Glutamatergic neuron (in vitro differentiated cells): Measurements from ENCODE around the gene OR5AK2. TPM values are rescaled to one million over a fixed set of nuclear protein-coding genes. Genes with fewer than 3 reads are reported as not detected.
"Not testable (repeated sequence)": the region's sequence is repeated elsewhere in the genome, so short reads cannot be mapped to it uniquely, and the experiment has no call there.

Experiments used
- DNase-seq: peaks from one replicate; pipeline ENCODE4 v3.0.0; 2022
- H3K27ac Mint-ChIP-seq: one replicate; pipeline ENCODE4 v1.8.0; 2020; ENCODE audit warnings: mild to moderate bottlenecking, mixed read lengths, inconsistent platforms; ENCODE audit not compliant: unreplicated experiment
- H3K27me3 Mint-ChIP-seq: one replicate; pipeline ENCODE4 v1.8.0; 2020; ENCODE audit warnings: mild to moderate bottlenecking, moderate library complexity, mixed read lengths, inconsistent platforms; ENCODE audit not compliant: unreplicated experiment
- H3K36me3 Mint-ChIP-seq: one replicate; pipeline ENCODE4 v1.8.0; 2020; ENCODE audit warnings: mild to moderate bottlenecking, mixed read lengths, inconsistent platforms; ENCODE audit not compliant: unreplicated experiment
- H3K4me1 Mint-ChIP-seq: one replicate; pipeline ENCODE4 v1.8.0; 2020; ENCODE audit warnings: mild to moderate bottlenecking, low read depth, mixed read lengths, inconsistent platforms; ENCODE audit not compliant: unreplicated experiment
- H3K4me3 Mint-ChIP-seq: one replicate; pipeline ENCODE4 v1.8.0; 2020; ENCODE audit warnings: mild to moderate bottlenecking, mixed read lengths, inconsistent platforms; ENCODE audit not compliant: unreplicated experiment
- H3K9me3 Mint-ChIP-seq: one replicate; pipeline ENCODE4 v1.8.0; 2020; ENCODE audit warnings: mild to moderate bottlenecking, moderate library complexity, mixed read lengths, inconsistent platforms; ENCODE audit not compliant: unreplicated experiment
- long read RNA-seq: library from polyadenylated mRNA; unstranded; transcript quantifications from one replicate; pipeline ENCODE4 v2.0.0, GENCODE V29; 2020; ENCODE audit not compliant: unreplicated experiment
- total RNA-seq: library from RNA; stranded (reverse); fragmentation: NEBNext Ultra II Directional; extraction: Animal tissue kit (Norgen Biotek cat#: 25700); gene quantifications from one replicate; pipeline ENCODE4 v1.2.1, GENCODE V29; 2021; ENCODE audit not compliant: unreplicated experiment
- TF ChIP-seq, protein P1 (sequence below): fragments of 200-600 bp; sonication (generic); IDR thresholded peaks from one replicate; pipeline ENCODE4 v1.5.0; 2021; ENCODE audit not compliant: partially characterized antibody, unreplicated experiment

The OR5AK2 gene, protein sequence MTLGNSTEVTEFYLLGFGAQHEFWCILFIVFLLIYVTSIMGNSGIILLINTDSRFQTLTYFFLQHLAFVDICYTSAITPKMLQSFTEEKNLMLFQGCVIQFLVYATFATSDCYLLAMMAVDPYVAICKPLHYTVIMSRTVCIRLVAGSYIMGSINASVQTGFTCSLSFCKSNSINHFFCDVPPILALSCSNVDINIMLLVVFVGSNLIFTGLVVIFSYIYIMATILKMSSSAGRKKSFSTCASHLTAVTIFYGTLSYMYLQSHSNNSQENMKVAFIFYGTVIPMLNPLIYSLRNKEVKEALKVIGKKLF
- not detected for total RNA-seq
- long read RNA-seq: 0 reads

DNA sequence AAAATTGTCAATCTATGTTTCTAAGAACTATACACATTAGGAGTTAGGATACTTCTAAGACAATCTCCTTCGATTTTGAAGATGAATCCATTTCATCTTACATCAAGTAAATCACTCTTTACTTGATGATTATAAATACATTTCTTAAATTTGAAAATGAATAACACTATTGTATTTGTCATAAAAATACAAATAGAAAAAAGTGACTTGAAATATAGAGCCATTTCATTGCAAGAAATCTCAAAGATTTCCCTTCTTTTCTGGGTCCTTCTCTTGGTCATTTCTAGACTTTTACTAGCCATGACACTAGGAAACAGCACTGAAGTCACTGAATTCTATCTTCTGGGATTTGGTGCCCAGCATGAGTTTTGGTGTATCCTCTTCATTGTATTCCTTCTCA, at the start of gene OR5AK2:
Gene OR5AK2, plus strand, starts transcription at position 301 of the 400 bp plus-strand sequence. Its CDS starts 0 bp downstream, at position 301.
- TF ChIP-seq, protein P1, sequence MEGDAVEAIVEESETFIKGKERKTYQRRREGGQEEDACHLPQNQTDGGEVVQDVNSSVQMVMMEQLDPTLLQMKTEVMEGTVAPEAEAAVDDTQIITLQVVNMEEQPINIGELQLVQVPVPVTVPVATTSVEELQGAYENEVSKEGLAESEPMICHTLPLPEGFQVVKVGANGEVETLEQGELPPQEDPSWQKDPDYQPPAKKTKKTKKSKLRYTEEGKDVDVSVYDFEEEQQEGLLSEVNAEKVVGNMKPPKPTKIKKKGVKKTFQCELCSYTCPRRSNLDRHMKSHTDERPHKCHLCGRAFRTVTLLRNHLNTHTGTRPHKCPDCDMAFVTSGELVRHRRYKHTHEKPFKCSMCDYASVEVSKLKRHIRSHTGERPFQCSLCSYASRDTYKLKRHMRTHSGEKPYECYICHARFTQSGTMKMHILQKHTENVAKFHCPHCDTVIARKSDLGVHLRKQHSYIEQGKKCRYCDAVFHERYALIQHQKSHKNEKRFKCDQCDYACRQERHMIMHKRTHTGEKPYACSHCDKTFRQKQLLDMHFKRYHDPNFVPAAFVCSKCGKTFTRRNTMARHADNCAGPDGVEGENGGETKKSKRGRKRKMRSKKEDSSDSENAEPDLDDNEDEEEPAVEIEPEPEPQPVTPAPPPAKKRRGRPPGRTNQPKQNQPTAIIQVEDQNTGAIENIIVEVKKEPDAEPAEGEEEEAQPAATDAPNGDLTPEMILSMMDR: no peak
- Mint-ChIP-seq H3K4me1 (no peaks in the 10 kb centered on the region), H3K27me3 (no peaks in the 10 kb centered on the region), H3K36me3 (peaks cover under 1% of the 10 kb centered on the region), H3K4me3 (no peak within 1 kb of the TSS), H3K9me3 (peaks cover 2% of the 10 kb centered on the region), H3K27ac (no peak within 1 kb of the TSS)
- no peak for DNase-seq

DNA sequence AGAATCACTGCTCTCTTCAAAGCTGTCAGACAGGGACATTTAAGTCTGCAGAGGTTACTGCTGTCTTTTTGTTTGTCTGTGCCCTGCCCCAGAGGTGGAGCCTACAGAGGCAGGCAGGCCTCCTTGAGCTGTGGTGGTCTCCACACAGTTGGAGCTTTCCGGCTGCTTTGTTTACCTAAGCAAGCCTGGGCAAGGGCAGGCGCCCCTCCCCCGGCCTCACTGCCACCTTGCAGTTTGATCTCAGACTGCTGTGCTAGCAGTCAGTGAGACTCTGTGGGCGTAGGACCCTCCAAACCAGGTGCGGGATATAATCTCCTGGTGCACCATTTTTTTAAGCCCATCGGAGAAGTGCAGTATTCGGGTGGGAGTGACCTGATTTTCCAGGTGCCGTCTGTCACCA, 43.2 kb upstream of the OR5AK2 start:
- H3K27me3 Mint-ChIP-seq, H3K9me3 Mint-ChIP-seq, H3K36me3 Mint-ChIP-seq, H3K4me3 Mint-ChIP-seq, H3K27ac Mint-ChIP-seq, H3K4me1 Mint-ChIP-seq, DNase-seq: not testable (repeated sequence)

DNA sequence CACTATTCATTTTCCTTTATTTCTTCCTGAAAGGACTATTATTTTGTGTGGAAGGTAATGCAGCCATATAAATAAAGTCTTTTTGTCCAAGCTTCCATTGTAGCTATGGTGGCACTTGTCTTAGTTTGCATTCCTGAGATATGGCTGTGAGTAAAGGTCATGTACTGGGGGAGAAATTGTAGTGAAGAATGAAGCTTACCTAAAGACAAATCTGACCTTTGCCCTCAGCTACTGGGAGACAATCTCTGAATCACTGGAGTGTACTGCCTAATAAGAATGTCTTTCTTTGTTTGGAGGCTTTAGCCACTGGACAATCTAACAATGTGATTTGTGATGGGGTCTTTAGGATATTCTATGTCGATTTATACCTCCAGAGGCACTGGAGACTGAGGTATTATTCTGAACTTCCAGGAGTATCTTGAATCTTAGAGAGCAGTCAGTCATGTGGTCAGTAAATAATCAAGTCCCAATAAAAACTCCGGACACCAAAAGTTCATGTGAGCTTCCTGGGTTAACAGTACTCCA, 39.7 kb upstream of the OR5AK2 start:
- Mint-ChIP-seq H3K4me1 (no peaks in the 10 kb centered on the region), H3K9me3 (peaks cover 4% of the 10 kb centered on the region), H3K36me3 (no peaks in the 10 kb centered on the region), H3K4me3 (no peak overlapping the region), H3K27ac (no peak overlapping the region), H3K27me3 (no peaks in the 10 kb centered on the region)
- DNase-seq: no peak
- TF ChIP-seq, protein P1: no peak

DNA sequence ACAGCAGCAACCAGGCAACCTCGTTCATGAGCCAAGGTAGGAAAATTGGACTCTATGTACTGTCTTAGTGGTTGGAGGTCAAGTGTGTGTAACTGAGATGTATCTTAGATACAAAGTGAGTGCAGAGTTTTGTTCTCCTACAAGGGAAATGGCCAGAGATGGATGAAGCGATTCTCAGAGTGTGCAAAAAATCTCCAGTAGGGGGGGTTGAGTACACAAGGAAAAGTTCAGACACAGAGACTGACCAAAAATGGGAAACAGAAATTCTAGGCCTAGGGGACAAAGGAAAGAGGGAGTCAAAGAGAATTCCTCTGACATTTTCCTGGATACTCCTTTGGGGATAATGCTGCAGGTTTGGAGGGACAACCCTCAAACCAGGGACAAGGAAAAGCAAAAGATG, 38.2 kb upstream of the OR5AK2 start:
- no peak for DNase-seq
- TF ChIP-seq, protein P1: no peak
- Mint-ChIP-seq H3K9me3 (peaks cover 4% of the 10 kb centered on the region), H3K4me1 (no peaks in the 10 kb centered on the region), H3K4me3 (no peak overlapping the region), H3K27me3 (no peaks in the 10 kb centered on the region), H3K36me3 (no peaks in the 10 kb centered on the region), H3K27ac (no peak overlapping the region)

DNA sequence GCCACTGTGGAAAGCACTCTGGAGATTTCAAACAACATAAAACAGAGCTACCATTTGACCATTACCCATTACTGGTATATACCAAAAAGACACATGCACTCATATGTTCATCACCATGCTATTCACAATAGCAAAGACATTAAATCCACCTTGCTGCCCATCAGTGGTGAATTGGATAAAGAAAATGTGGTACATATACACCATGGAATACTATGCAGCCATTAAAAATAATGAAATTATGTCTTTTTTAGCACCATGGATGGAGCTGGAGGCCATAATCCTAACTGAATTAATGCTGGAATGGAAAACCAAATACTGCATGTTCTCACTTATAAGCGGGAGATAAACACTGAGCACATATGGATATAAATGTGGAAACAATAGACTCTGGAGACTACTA, 34.8 kb upstream of the OR5AK2 start:
- H3K4me1 Mint-ChIP-seq, H3K4me3 Mint-ChIP-seq, DNase-seq, H3K27ac Mint-ChIP-seq, H3K36me3 Mint-ChIP-seq, H3K27me3 Mint-ChIP-seq, H3K9me3 Mint-ChIP-seq: not testable (repeated sequence)

DNA sequence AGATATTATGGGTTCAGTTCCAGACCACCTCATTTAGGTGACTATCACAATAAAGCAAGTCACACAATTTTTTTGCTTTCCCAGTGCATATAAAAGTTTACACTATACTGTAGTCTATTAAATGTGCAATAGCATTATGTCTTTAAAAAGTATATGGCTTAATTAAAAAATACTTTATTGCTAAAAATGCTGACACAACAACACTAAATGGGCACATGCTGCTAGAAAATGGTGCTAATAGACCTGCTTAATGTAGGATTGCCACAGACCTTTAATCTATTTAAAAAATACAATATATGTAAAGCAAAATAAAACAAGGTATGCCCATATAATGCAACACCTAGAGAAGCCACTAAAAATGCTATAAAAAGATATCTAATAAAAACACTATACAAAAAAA, 27.1 kb upstream of the OR5AK2 start:
- Mint-ChIP-seq H3K9me3 (no peaks in the 10 kb centered on the region), H3K4me1 (no peaks in the 10 kb centered on the region), H3K27ac (no peak overlapping the region), H3K36me3 (no peaks in the 10 kb centered on the region), H3K27me3 (no peaks in the 10 kb centered on the region), H3K4me3 (no peak overlapping the region)
- TF ChIP-seq, protein P1: no peak
- no peak for DNase-seq
